SU-DHL-6 (cell line): ENCODE results near the gene GRB10.

Source experiments
- CTCF ChIP-seq: fragments of 200-600 bp; sonication (generic); IDR thresholded peaks from one replicate; pipeline ENCODE4 v1.5.1; 2017; ENCODE audit warnings: antibody characterized with exemption, mild to moderate bottlenecking, low read length, moderate library complexity; ENCODE audit not compliant: insufficient read depth, poor library complexity, severe bottlenecking
- EZH2phosphoT487 ChIP-seq: fragments of 200-600 bp; sonication (generic), shearing (Covaris generic); conservative IDR thresholded peaks from 2 replicates; pipeline ENCODE4 v1.6.1; 2018; ENCODE audit warnings: mild to moderate bottlenecking, antibody characterized with exemption, low read length, moderate library complexity, mixed read lengths

GRCh38 chr7:50738932-50739331 lies 43.8 kb downstream of the GRB10 start:
- TF ChIP-seq CTCF (no peak), EZH2phosphoT487 (no peak)
